ENCODE measurements around the gene ETS1. TPM values are rescaled to one million over a fixed set of nuclear protein-coding genes. Genes with fewer than 3 reads are reported as not detected.

The ETS1 gene
- total RNA-seq, 2 experiments from 2014 or later, result 203 to 466 TPM

- H2AFZ ChIP-seq (ENCODE audit: low read length), result no peak overlapping the region
- no peaks in the 10 kb centered on the region for H3K79me2 ChIP-seq (ENCODE audit: insufficient read depth, low read depth, low read length)
- no TSS peak for BruUV-seq (replicated peaks)
- no peak for DNase-seq (ENCODE audit: low spot score)
- H3K4me3 ChIP-seq (ENCODE audit: low read depth, low read length, poor library complexity, severe bottlenecking), result no peak overlapping the region
- CTCF ChIA-PET (ENCODE audit: unreplicated experiment), result no interaction called here
- no peak for TF ChIP-seq EZH2phosphoT487 (IDR thresholded peaks at IDR 0.05; ENCODE audit: borderline replicate concordance, low read depth, low read length)
- no peak for TF ChIP-seq CTCF (conservative IDR thresholded peaks at IDR 0.05; ENCODE audit: low read length)
- H3K27ac ChIP-seq (ENCODE audit: low read depth, low read length, poor library complexity, severe bottlenecking), result no peak overlapping the region
- H4K20me1 ChIP-seq (ENCODE audit: insufficient read depth, low read length), result no peaks in the 10 kb centered on the region
- H3K4me1 ChIP-seq (ENCODE audit: insufficient read depth, low read length, poor library complexity, severe bottlenecking), result peaks cover 8% of the 10 kb centered on the region
- intact Hi-C loops (cut with micrococcal nuclease; ENCODE audit: unreplicated experiment), result no loop called here
- H3K4me2 ChIP-seq (ENCODE audit: low read length), result no peak overlapping the region
- no peaks in the 10 kb centered on the region for H3K9me3 ChIP-seq (ENCODE audit: low read length)
- H3K9me2 ChIP-seq (ENCODE audit: insufficient read depth, low read length), result no peaks in the 10 kb centered on the region
- POLR2A ChIA-PET, result interaction anchor here (1.4 to 1.6 kb wide), 3 partner anchors 8 to 37 kb away, joined by 4 to 5 read pairs (median 4); no protein-coding TSS in a partner anchor
- H3K36me3 ChIP-seq (ENCODE audit: insufficient read depth, low read length), result no peaks in the 10 kb centered on the region
Observed at GRCh38 chr11:128580612-128581011, 6.7 kb downstream of the ETS1 start.

GRCh38 chr11:128579798-128580504 lies 7.4 kb downstream of the ETS1 start:
- no peak overlapping the region for H3K4me3 ChIP-seq (ENCODE audit: low read depth, low read length, poor library complexity, severe bottlenecking)
- H4K20me1 ChIP-seq (ENCODE audit: insufficient read depth, low read length), result no peaks in the 10 kb centered on the region
- no peaks in the 10 kb centered on the region for H3K9me2 ChIP-seq (ENCODE audit: insufficient read depth, low read length)
- no peak overlapping the region for H3K4me2 ChIP-seq (ENCODE audit: low read length)
- peaks cover 14% of the 10 kb centered on the region for H3K4me1 ChIP-seq (ENCODE audit: insufficient read depth, low read length, poor library complexity, severe bottlenecking)
- H3K36me3 ChIP-seq (ENCODE audit: insufficient read depth, low read length), result no peaks in the 10 kb centered on the region
- H2AFZ ChIP-seq (ENCODE audit: low read length), result no peak overlapping the region
- H3K9me3 ChIP-seq (ENCODE audit: low read length), result no peaks in the 10 kb centered on the region
- no peaks in the 10 kb centered on the region for H3K79me2 ChIP-seq (ENCODE audit: insufficient read depth, low read depth, low read length)
- intact Hi-C loops (cut with micrococcal nuclease; ENCODE audit: unreplicated experiment), result no loop called here
- H3K27ac ChIP-seq (ENCODE audit: low read depth, low read length, poor library complexity, severe bottlenecking), result no peak overlapping the region
- POLR2A ChIA-PET, result interaction anchor here (1.4 to 1.6 kb wide), 3 partner anchors 9 to 36 kb away, joined by 4 to 5 read pairs (median 4); no protein-coding TSS in a partner anchor
- CTCF ChIA-PET (ENCODE audit: unreplicated experiment), result interaction anchor here (0.6 kb wide), 1 partner anchor 16 kb away, joined by 4 read pairs; no protein-coding TSS in a partner anchor
- BruUV-seq (replicated peaks), result no TSS peak
- DNase-seq (ENCODE audit: low spot score), result no peak
- no peak for TF ChIP-seq EZH2phosphoT487 (IDR thresholded peaks at IDR 0.05; ENCODE audit: borderline replicate concordance, low read depth, low read length)
- TF ChIP-seq CTCF (conservative IDR thresholded peaks at IDR 0.05; ENCODE audit: low read length), result no peak

GRCh38 chr11:128576555-128576954 lies 10.8 kb downstream of the ETS1 start:
- Histone ChIP-seq H3K9me3 (ENCODE audit: low read length) (no peaks in the 10 kb centered on the region), H4K20me1 (ENCODE audit: insufficient read depth, low read length) (no peaks in the 10 kb centered on the region), H2AFZ (ENCODE audit: low read length) (peak overlapping the region; percentile 48; the same call in 1 of the 2 replicates), H3K4me1 (ENCODE audit: insufficient read depth, low read length, poor library complexity, severe bottlenecking) (peaks cover 20% of the 10 kb centered on the region), H3K4me2 (ENCODE audit: low read length) (no peak overlapping the region), H3K9me2 (ENCODE audit: insufficient read depth, low read length) (no peaks in the 10 kb centered on the region), H3K27ac (ENCODE audit: low read depth, low read length, poor library complexity, severe bottlenecking) (no peak overlapping the region), H3K79me2 (ENCODE audit: insufficient read depth, low read depth, low read length) (no peaks in the 10 kb centered on the region), H3K4me3 (ENCODE audit: low read depth, low read length, poor library complexity, severe bottlenecking) (no peak overlapping the region), H3K36me3 (ENCODE audit: insufficient read depth, low read length) (no peaks in the 10 kb centered on the region)
- TF ChIP-seq CTCF (conservative IDR thresholded peaks at IDR 0.05; ENCODE audit: low read length), result no peak
- TF ChIP-seq EZH2phosphoT487 (IDR thresholded peaks at IDR 0.05; ENCODE audit: borderline replicate concordance, low read depth, low read length), result no peak
- BruUV-seq (replicated peaks), result no TSS peak
- ChIA-PET POLR2A (interaction anchor here (1.1 kb wide), 1 partner anchor 11 kb away, joined by 4 read pairs; the partner anchor contains the start of gene ETS1), CTCF (ENCODE audit: unreplicated experiment) (no interaction called here)
- no peak for DNase-seq (ENCODE audit: low spot score)
- intact Hi-C loops (cut with micrococcal nuclease; ENCODE audit: unreplicated experiment), result no loop called here
